Activated naive CD4-positive, alpha-beta T cell treated with anti-CD3 and anti-CD28 coated beads, Interleukin-2, amount 50 U/mL, for 24 hours (primary cell): ENCODE measurements around the gene BRINP3.

Experiments
- H3K27ac Mint-ChIP-seq: one replicate; pipeline ENCODE4 v1.8.0; 2021; ENCODE audit warnings: mild to moderate bottlenecking, mixed read lengths
- H3K27me3 Mint-ChIP-seq: one replicate; pipeline ENCODE4 v1.8.0; 2021; ENCODE audit warnings: mixed read lengths
- H3K36me3 Mint-ChIP-seq: one replicate; pipeline ENCODE4 v1.8.0; 2021; ENCODE audit warnings: mixed read lengths
- H3K4me1 Mint-ChIP-seq: one replicate; pipeline ENCODE4 v1.8.0; 2021; ENCODE audit warnings: mixed read lengths
- H3K4me3 Mint-ChIP-seq: one replicate; pipeline ENCODE4 v1.8.0; 2021; ENCODE audit warnings: mild to moderate bottlenecking, mixed read lengths
- H3K9me3 Mint-ChIP-seq: one replicate; pipeline ENCODE4 v1.8.0; 2021; ENCODE audit warnings: mixed read lengths

Gene BRINP3

DNA sequence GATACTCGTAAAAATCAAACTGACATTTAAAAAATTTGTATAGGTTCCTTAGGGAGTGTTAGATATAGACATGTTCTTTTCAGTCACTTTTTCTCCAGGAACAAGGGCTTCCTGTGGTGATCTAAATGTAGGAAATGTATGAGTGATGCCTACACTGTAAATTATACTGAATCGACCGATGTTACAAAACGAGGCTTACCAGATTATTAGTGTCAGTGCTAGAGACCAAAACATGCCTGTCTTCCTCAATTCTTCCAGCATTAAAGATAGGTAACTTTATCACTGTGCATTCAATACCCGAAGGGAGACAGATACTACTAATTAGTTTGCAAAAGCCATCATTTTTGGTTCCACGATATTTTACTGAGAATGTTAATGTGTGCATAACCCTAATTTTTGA lies 86.1 kb downstream of the BRINP3 start:
- Mint-ChIP-seq H3K4me1 (no peaks in the 10 kb centered on the region), H3K4me3 (no peak overlapping the region), H3K9me3 (peaks cover 4% of the 10 kb centered on the region), H3K27me3 (no peaks in the 10 kb centered on the region), H3K27ac (no peak overlapping the region), H3K36me3 (no peaks in the 10 kb centered on the region)

GRCh38 chr1:190377991-190378390 lies 99.7 kb downstream of the BRINP3 start:
- Mint-ChIP-seq H3K4me3 (no peak overlapping the region), H3K27me3 (no peaks in the 10 kb centered on the region), H3K4me1 (no peaks in the 10 kb centered on the region), H3K27ac (no peak overlapping the region), H3K9me3 (peaks cover 5% of the 10 kb centered on the region), H3K36me3 (no peaks in the 10 kb centered on the region)

- H3K27ac Mint-ChIP-seq, result no peak overlapping the region
- no peaks in the 10 kb centered on the region for H3K4me1 Mint-ChIP-seq
- H3K4me3 Mint-ChIP-seq, result no peak overlapping the region
- H3K9me3 Mint-ChIP-seq, result peaks cover 4% of the 10 kb centered on the region
- no peaks in the 10 kb centered on the region for H3K36me3 Mint-ChIP-seq
- H3K27me3 Mint-ChIP-seq, result no peaks in the 10 kb centered on the region
These were observed 100.4 kb downstream of the BRINP3 start for GRCh38 chr1:190377294-190377693.

DNA sequence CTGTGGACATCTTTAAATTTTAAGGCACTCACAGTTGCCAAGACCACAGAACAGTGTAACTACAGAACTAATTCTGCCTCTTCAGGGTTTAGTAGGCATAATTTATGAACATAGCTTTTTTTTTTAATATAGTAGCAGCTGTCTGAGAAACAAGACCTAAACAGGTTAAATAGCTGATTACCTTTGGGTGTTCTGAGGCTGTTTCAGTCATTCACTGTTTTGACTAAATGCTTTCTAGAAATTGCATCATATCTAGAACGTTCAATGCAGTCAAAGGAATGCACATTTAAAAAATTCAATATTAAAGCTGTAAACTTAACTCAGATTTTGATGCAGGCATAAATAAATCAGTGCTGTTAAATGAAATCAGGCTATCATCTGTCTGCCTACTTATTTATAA lies 101.6 kb downstream of the BRINP3 start:
- Mint-ChIP-seq H3K4me1 (no peaks in the 10 kb centered on the region), H3K36me3 (no peaks in the 10 kb centered on the region), H3K4me3 (no peak overlapping the region), H3K27ac (no peak overlapping the region), H3K9me3 (peaks cover 4% of the 10 kb centered on the region), H3K27me3 (no peaks in the 10 kb centered on the region)

- Mint-ChIP-seq H3K4me3 (no peak overlapping the region), H3K36me3 (no peaks in the 10 kb centered on the region), H3K27ac (no peak overlapping the region), H3K27me3 (no peaks in the 10 kb centered on the region), H3K4me1 (no peaks in the 10 kb centered on the region), H3K9me3 (peaks cover 11% of the 10 kb centered on the region)
These were observed 103.8 kb downstream of the BRINP3 start for GRCh38 chr1:190373705-190374336.

DNA sequence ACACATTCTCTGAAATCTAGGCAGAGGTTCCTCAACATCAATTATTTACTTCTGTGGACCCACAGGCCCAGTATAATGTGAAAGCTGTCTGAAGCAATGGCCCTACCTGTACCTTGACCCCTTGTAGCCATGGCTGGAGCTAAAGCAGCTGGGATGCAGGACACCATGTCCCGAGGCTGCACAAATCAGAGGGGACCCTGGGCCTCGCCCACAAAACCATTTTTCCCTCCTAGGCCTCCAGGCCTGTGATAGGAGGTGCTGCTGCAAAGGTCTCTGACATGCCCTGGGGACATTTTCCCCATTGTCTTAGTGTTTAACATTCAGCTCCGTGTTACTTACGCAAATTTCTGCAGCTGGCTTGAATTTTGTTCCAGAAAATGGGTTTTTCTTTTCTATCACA lies 110.5 kb downstream of the BRINP3 start:
- Mint-ChIP-seq H3K4me1 (no peaks in the 10 kb centered on the region), H3K27ac (no peak overlapping the region)

GRCh38 chr1:190365283-190365682 lies 112.4 kb downstream of the BRINP3 start:
- no peaks in the 10 kb centered on the region for H3K36me3 Mint-ChIP-seq
- no peak overlapping the region for H3K27ac Mint-ChIP-seq
- H3K4me1 Mint-ChIP-seq, result no peaks in the 10 kb centered on the region
- peaks cover 27% of the 10 kb centered on the region for H3K9me3 Mint-ChIP-seq
- H3K4me3 Mint-ChIP-seq, result no peak overlapping the region
- H3K27me3 Mint-ChIP-seq, result no peaks in the 10 kb centered on the region

More for the DNA sequence above, 110.5 kb downstream of the BRINP3 start:
- H3K36me3 Mint-ChIP-seq, result no peaks in the 10 kb centered on the region
- H3K9me3 Mint-ChIP-seq, result peaks cover 26% of the 10 kb centered on the region
- H3K4me3 Mint-ChIP-seq, result no peak overlapping the region
- no peaks in the 10 kb centered on the region for H3K27me3 Mint-ChIP-seq

DNA sequence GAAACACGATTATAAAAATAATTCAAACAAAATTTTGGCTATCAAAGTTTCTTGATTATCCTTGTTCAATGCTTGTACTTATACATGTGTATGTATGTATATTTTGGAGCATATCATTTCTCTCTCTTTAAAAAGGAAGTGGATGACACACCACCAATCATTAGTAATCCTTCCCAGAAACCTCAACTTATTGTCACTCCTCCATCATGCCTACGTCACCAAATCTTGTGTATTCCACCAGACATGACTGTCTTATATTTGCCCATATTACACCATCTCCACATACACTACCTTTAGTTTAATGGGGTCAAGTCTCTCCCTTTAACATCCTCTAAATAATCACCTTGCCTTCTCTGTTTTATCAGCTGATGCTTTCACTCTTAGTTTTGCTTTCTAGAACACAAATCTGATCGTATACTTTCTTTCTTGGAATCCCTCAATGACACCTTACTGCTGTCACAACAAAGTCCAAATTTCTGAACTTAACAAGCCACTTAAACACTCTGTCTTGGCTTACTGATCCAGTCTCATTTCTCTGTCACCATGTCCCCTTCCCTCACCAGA lies 124.0 kb downstream of the BRINP3 start:
- Mint-ChIP-seq H3K36me3 (no peaks in the 10 kb centered on the region), H3K4me1 (no peaks in the 10 kb centered on the region), H3K4me3 (no peak overlapping the region), H3K27me3 (no peaks in the 10 kb centered on the region), H3K27ac (no peak overlapping the region), H3K9me3 (peaks cover 4% of the 10 kb centered on the region)

DNA sequence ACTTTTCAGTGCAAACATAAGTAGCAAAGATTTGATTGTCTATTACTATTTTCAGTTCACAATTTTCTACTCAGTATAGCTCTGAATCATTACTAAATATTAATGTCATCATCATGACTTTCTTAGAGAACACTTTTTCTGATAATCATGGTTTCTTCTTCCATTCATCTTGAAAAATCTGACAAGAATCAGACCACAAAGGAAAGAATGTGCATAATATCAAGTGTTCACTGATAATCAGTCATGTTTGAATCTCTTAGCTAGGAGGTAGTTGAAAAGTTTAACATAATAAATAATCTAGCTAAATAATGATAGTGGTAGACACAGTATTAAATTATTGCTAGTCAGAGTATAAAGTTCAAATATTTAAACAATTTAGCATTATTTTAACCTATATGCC lies 133.2 kb downstream of the BRINP3 start:
- Mint-ChIP-seq H3K4me1 (no peaks in the 10 kb centered on the region), H3K27me3 (no peaks in the 10 kb centered on the region), H3K4me3 (no peak overlapping the region), H3K27ac (no peak overlapping the region), H3K9me3 (peaks cover 12% of the 10 kb centered on the region), H3K36me3 (no peaks in the 10 kb centered on the region)

- Mint-ChIP-seq H3K36me3 (no peaks in the 10 kb centered on the region), H3K27ac (no peak overlapping the region), H3K4me1 (no peaks in the 10 kb centered on the region), H3K4me3 (no peak overlapping the region), H3K27me3 (no peaks in the 10 kb centered on the region), H3K9me3 (peaks cover 18% of the 10 kb centered on the region)
These were observed 138.8 kb downstream of the BRINP3 start for GRCh38 chr1:190338829-190339228.

DNA sequence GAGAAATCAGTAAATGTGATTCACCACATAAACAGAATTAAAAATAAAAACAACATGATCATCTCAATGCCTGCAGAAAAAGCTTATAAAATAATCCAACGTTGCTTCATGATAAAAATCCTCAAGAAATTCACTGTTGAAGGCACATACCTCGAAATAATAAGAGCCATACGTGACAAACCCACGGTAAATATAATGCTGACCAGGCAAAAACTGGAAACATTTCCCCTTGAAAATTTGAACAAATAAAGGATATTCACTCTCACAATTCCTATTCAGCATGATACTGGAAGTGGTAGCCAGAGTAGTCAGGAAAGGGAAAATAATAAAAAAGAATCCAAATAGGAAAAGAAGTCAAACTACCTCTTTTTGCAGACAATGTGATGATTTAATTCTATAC lies 148.8 kb downstream of the BRINP3 start:
- Mint-ChIP-seq H3K27ac (no peak overlapping the region), H3K36me3 (no peaks in the 10 kb centered on the region), H3K27me3 (no peaks in the 10 kb centered on the region), H3K9me3 (peaks cover 11% of the 10 kb centered on the region), H3K4me1 (no peaks in the 10 kb centered on the region), H3K4me3 (no peak overlapping the region)

DNA sequence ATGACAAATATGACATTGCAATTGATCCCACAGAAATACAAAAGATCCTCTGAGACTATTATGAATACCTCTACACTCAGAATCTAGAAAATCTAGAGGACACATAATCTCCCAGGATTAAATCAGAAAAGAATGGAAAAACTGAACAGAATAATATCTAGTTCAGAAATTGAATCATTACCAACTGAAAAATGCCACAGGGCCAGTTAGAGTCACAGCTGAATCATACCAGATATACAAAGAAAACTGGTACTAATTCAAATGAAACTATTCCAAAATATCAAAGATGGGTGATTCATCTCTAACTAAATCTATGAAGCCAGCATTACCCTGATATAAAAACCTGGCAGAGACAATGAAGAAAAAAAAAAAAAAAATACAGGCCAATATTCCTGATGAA lies 149.3 kb downstream of the BRINP3 start:
- no peaks in the 10 kb centered on the region for H3K36me3 Mint-ChIP-seq
- H3K4me1 Mint-ChIP-seq, result no peaks in the 10 kb centered on the region
- H3K27ac Mint-ChIP-seq, result no peak overlapping the region
- H3K4me3 Mint-ChIP-seq, result no peak overlapping the region
- H3K27me3 Mint-ChIP-seq, result no peaks in the 10 kb centered on the region
- H3K9me3 Mint-ChIP-seq, result peaks cover 11% of the 10 kb centered on the region

- Mint-ChIP-seq H3K27me3 (no peaks in the 10 kb centered on the region), H3K36me3 (no peaks in the 10 kb centered on the region), H3K9me3 (peaks cover 11% of the 10 kb centered on the region), H3K4me1 (no peaks in the 10 kb centered on the region), H3K27ac (no peak overlapping the region), H3K4me3 (no peak overlapping the region)
These were observed 150.4 kb downstream of the BRINP3 start for GRCh38 chr1:190327271-190327670.

- no peak overlapping the region for H3K4me3 Mint-ChIP-seq
- H3K9me3 Mint-ChIP-seq, result peaks cover 6% of the 10 kb centered on the region
- H3K27me3 Mint-ChIP-seq, result no peaks in the 10 kb centered on the region
- no peaks in the 10 kb centered on the region for H3K36me3 Mint-ChIP-seq
- no peak overlapping the region for H3K27ac Mint-ChIP-seq
- no peaks in the 10 kb centered on the region for H3K4me1 Mint-ChIP-seq
These were observed 154.1 kb downstream of the BRINP3 start for GRCh38 chr1:190323530-190323929.

GRCh38 chr1:190322274-190322673 lies 155.4 kb downstream of the BRINP3 start:
- no peaks in the 10 kb centered on the region for H3K4me1 Mint-ChIP-seq
- H3K27ac Mint-ChIP-seq, result no peak overlapping the region
- no peak overlapping the region for H3K4me3 Mint-ChIP-seq
- H3K9me3 Mint-ChIP-seq, result peaks cover 9% of the 10 kb centered on the region
- no peaks in the 10 kb centered on the region for H3K27me3 Mint-ChIP-seq
- no peaks in the 10 kb centered on the region for H3K36me3 Mint-ChIP-seq

GRCh38 chr1:190320952-190321351 lies 156.7 kb downstream of the BRINP3 start:
- Mint-ChIP-seq H3K9me3 (peaks cover 5% of the 10 kb centered on the region), H3K4me3 (no peak overlapping the region), H3K27ac (no peak overlapping the region), H3K27me3 (no peaks in the 10 kb centered on the region), H3K4me1 (no peaks in the 10 kb centered on the region), H3K36me3 (no peaks in the 10 kb centered on the region)

DNA sequence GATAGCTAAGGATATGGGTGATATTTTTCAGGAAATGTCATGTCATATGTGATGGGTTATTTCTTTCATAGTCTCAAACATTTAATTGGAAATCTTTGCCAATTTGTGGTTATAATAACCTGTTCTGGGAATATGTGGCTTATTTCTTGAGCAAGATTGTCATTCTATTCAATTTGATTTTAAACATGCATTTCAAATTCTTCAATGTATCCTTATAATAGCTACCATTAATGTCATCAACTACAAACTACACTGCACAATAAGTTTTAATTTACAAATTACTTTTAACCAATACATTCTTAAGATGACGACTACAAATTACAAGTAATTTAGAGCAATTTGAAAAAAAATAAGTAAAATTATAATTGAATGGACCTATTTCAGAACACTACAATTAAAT lies 164.9 kb downstream of the BRINP3 start:
- no peak overlapping the region for H3K4me3 Mint-ChIP-seq
- H3K36me3 Mint-ChIP-seq, result no peaks in the 10 kb centered on the region
- no peaks in the 10 kb centered on the region for H3K27me3 Mint-ChIP-seq
- H3K9me3 Mint-ChIP-seq, result peaks cover 6% of the 10 kb centered on the region
- H3K27ac Mint-ChIP-seq, result no peak overlapping the region
- H3K4me1 Mint-ChIP-seq, result no peaks in the 10 kb centered on the region
